Stomach (tissue), 4 donors: Measurements from ENCODE around the gene NBDY.

Experiments
- CTCF ChIP-seq, 7 experiments: fragments of 450-650 bp in 4 of 7; fragments of 200-600 bp in 3 of 7; sonication (generic) in 3 of 7; IDR thresholded peaks; one replicate each; pipeline ENCODE4 v1.5.1; 2016 to 2019; ENCODE audit warnings: antibody characterized with exemption in 7 of 7, control low read depth in 2 of 7, mild to moderate bottlenecking in 1 of 7
- EP300 ChIP-seq: sonication (generic); formaldehyde crosslinking; IDR thresholded peaks from one replicate; pipeline ENCODE4 v1.6.1; 2017; ENCODE audit warnings: antibody characterized with exemption
- POLR2A ChIP-seq, 4 donors: fragments of 450-650 bp; IDR thresholded peaks; one replicate each; pipeline ENCODE4 v1.6.1; 2016; ENCODE audit warnings: antibody characterized with exemption in 4 of 4, control low read depth in 2 of 4, mild to moderate bottlenecking in 1 of 4, moderate library complexity in 1 of 4
- POLR2AphosphoS5 ChIP-seq, 3 donors: sonication (generic); formaldehyde crosslinking; IDR thresholded peaks; one replicate each; pipeline ENCODE4 v1.6.1; 2016; ENCODE audit warnings: antibody characterized with exemption in 3 of 3

- TF ChIP-seq CTCF (IDR thresholded peaks at IDR 0.05) (no peak), EP300 (no peak), POLR2A (IDR thresholded peaks at IDR 0.05) (no peak), POLR2AphosphoS5 (IDR thresholded peaks at IDR 0.05) (no peak)
Measured at GRCh38 chrX:56796641-56797395, 67.8 kb downstream of the NBDY start.
